CD4-positive, alpha-beta T cell treated with Interleukin-10 for 1 hour (primary cell): ENCODE measurements around the gene CCNF.

Source experiments
- DNase-seq: peaks from one replicate; pipeline ENCODE4 v3.0.0-alpha.2; 2020

The CCNF gene

GRCh38 chr16:2487903-2488531 lies 58.8 kb downstream of the CCNF start:
- no peak for DNase-seq

DNA sequence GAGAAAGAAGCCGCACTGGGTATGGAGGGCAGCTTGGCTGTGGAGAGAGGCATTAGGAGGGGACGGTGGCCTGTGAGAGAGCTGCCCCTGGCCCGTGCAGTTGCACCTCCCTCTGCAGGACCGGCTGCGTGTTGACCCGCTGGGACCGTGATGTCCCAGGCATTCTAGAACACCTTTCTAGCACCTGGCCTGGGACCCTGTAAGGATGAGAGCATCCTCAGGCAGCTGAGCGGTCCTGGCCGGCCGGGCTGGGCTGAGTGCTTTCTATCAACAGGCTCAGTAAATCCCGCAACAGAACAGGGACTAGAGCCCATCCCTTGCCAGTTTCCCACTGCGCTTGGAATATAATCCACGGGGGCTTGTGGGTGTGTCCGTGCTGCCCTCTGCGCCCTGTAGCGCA lies 60.3 kb downstream of the CCNF start:
- DNase-seq: no peak

DNA sequence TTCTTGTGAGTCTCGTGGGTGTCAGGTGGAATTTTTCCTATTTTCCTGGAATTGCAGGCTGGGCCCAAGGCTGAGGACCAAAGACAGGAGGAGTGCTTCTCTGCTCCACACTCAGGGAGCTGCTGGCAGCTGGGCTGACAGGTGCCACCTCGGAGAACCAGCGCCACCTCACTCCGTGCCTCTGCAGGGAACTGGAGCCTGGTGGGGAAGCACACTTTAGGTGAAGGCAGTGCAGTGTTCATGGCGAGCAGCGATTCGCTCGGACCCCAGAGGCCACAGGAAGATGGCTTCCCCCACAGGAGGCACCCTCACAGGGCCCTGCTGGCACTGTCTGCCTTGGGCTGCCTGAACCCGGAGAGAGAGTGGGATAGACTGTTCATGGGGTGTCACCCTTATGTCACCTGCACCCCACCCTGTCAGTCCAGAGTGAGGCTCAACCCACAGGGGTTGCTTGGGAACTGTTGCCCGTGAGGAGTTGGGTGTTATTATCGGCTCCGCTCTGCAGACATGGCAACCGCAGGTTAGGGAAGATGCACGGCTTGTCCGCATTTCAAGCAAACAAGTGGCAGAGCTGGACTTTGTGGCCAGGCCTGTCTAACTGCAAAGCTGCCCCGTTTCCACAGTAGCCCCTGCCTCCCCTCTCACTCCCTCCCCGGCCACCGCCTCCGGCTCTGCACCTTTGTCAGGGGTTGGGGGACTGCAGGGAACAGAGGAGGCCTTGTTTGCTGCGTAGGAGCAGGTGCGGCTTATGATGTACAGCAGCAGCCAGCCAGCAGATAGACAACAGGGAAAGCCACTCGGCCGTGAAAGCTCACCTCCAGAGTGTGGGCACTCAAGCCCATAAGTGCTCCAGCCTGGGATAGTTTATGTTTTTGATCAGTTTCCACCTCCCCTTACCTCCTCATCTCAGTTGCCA lies 61.2 kb downstream of the CCNF start:
- no peak for DNase-seq

DNA sequence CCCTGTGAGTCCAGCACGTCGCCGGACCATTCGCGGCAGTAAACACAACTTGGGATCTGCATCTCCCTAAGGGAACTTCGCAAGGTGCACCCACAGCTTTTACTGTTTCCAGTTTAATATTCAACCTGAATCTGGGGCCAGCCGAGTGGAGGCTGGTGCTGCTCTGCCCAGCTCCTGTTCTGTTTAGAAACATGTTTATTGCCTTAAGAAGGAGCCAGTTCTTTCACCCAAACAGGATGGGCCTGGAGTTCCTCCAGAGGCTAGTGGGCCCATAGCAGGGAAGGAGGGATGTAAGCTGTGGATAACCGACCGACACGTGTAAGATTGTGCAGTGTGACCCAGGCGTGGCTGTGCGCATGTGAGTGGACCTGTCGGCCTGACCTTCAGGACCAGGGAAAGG lies 63.0 kb downstream of the CCNF start:
- DNase-seq: no peak

DNA sequence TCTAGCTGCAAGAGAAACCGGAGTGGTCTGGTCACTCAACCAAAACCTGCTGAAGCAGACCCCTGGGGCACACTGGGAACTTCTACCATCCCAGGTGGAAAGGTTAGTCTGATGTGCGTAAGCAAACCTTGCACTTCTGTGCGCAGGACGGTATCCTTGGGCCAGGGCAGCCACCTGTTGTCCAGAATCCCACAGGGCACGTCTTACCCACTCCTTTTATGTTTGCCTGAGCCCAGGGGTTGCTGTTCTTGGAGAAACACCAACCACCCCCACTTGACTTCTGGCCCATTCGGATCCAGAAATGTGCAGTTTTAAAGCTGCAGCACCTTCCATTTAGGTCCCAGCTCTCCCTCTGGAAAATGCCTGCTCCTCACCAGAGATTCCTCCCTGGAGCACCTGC lies 64.4 kb downstream of the CCNF start:
- no peak for DNase-seq

- DNase-seq: no peak
Observed at GRCh38 chr16:2494616-2495015, 65.4 kb downstream of the CCNF start.

- DNase-seq: no peak
Observed at GRCh38 chr16:2495041-2495440, 65.8 kb downstream of the CCNF start.

DNA sequence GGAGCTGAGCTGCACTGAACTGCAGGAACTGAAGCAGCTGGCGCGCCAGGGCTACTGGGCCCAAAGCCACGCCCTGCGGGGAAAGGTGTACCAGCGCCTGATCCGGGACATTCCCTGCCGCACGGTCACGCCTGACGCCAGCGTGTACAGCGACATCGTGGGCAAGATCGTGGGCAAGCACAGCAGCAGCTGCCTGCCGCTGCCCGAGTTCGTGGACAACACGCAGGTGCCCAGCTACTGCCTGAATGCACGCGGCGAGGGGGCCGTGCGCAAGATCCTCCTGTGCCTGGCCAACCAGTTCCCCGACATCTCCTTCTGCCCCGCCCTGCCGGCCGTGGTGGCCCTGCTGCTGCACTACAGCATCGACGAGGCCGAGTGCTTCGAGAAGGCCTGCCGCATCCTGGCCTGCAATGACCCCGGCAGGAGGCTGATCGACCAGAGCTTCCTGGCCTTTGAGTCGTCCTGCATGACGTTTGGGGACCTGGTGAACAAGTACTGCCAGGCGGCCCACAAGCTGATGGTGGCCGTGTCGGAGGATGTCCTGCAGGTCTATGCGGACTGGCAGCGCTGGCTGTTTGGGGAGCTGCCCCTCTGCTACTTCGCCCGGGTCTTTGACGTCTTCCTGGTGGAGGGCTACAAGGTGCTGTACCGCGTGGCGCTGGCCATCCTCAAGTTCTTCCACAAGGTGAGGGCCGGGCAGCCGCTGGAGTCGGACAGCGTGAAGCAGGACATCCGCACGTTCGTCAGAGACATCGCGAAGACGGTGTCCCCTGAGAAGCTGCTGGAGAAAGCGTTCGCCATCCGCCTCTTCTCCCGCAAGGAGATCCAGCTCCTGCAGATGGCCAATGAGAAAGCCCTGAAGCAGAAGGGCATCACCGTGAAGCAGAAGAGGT lies 67.2 kb downstream of the CCNF start:
- DNase-seq: no peak

DNA sequence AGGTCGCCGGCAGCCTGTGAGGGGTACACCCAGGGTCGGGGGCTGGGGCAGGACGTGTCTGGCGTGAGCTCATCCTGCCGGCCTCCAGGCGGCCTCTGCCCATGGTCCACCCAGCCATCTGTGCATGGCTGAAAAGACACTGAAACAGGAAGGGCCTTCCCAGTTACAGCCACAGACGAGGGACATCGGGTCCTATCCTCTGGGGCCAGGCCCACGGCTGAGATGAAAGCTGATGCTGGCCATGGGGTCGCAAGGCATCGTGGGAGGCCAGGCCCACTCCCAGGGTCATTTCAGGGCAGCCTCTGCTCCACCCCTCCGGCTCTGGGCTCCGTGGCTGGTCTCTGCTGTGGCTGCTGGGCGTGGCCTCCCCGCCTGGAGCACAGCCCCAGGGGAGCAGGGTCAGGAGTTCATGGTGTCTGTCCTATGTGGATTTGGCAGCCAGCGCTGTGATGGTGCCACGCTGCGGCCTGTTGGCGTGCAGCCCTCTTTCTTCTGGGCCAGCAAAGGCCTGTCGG lies 67.9 kb downstream of the CCNF start:
- no peak for DNase-seq

- no peak for DNase-seq
Observed at GRCh38 chr16:2497695-2498484, 68.6 kb downstream of the CCNF start.

- no peak for DNase-seq
Observed at GRCh38 chr16:2498531-2499253, 69.4 kb downstream of the CCNF start.

DNA sequence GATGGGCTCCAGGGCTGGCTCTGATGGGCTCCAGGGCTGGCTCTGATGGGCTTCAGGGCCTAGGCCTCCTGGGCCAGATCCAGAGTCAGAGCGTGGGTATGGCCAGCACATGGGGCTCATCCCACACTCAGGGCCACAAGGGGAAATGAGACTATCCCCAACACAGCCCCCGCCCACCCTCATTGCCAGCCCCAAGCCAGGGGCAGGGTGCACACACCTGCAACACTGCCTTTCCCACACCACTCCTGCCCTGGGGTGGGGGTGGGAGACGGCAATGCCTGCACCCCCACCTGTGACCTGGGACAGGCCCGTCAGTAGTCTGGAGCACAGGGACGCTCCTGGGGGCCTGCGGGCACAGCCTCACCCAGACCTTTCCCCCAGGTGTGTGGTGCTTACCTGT lies 70.2 kb downstream of the CCNF start:
- no peak for DNase-seq

- no peak for DNase-seq
Observed at GRCh38 chr16:2499890-2500429, 70.7 kb downstream of the CCNF start.

DNA sequence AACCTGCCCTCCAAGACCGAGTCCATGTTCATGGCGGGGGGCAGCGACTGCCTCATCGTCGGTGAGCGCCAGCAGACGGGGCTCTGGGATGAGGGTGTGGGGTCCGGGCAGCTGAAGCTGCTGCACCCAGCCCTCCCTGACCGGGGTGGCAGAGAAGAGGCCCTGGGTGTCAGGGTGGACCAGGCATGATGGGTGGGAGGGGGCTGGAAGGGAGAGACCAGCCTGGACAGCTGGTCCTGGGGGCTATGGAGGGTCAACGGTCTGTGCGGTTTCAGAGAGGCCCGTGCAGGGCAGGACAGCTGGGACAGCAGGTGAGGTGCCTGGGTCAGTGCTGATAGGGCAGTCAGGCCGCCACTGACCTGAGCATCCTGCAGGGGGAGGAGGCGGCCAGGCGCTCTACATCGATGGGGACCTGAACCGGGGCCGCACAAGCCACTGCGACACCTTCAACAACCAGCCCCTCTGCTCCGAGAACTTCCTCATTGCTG lies 71.2 kb downstream of the CCNF start:
- no peak for DNase-seq

GRCh38 chr16:2500918-2501750 lies 71.9 kb downstream of the CCNF start:
- DNase-seq: peak; percentile 83

DNA sequence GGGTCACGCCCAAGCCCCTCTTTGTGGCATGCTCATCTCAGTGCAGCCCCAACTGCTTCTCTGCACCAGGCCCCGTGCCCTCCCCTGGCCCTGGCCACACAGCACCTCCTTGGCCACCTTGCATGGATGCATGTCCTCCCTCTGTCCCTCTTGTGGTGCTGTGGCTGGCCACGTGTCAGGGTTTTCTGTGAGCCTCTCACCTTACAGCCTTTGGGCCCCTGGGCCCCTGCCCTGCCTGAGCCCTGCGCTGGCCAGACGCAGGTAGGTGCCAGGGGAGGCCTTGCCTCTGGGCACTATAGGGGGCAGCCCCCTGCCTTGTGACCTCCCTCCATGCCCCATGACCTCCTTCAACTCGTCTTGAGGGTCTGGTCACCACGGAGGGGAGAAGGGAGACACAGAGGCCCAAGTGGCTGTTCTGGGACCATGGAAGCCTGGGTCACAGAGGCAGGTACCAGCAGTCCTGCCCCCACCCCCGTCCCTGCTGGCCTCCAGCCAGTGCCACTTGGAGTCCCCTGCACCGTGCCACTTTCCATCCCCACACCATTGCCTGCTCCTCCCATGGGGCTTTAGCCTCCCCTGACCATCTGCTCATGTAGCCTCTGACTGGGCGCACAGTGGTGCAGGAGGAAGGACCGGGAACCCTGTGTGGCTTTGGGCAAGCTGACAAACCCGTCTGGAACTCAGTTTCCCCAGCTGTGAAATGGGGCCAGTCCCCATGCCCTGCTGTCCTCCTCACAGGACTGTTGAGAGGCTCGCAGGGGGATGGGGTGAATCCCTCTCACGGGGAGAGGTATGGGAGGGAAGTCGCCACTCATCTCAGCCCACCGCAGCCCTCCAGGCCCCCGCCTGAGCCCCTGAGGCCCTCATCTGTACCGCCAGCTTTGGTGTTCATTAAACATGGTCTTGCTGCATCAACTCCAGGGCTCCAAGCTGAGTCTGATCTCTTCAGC lies 73.0 kb downstream of the CCNF start:
- DNase-seq: no peak

- no peak for DNase-seq
Observed at GRCh38 chr16:2505695-2506094, 76.4 kb downstream of the CCNF start.

GRCh38 chr16:2507052-2507659 lies 77.9 kb downstream of the CCNF start:
- no peak for DNase-seq

GRCh38 chr16:2507665-2508064 lies 78.4 kb downstream of the CCNF start:
- no peak for DNase-seq
